K562 (cell line): ENCODE measurements around the gene NELL1. TPM values are rescaled to one million over a fixed set of nuclear protein-coding genes. Genes with fewer than 3 reads are reported as not detected.

Experiments
- ATAC-seq: fragments of 200-7000 bp; cut with Tn5 transposase; 3 replicates; pipeline ENCODE4 v1.9.1; 2020; ENCODE audit warnings: moderate library complexity
- BruUV-seq: library from RNA; stranded (reverse); fragments of 400-500 nt; replicated peaks from 2 replicates; lab custom pipeline; 2021; lab: Mats Ljungman, UMichigan
- CTCF ChIA-PET: fragments of 300-600 bp; formaldehyde crosslinking; extraction: SDS; loops from one replicate; lab custom pipeline; 2021; ENCODE audit warnings: low intra/inter-chr PET ratio; lab: Yijun Ruan, JAX
- POLR2A ChIA-PET: fragments of 300-600, 350-650 bp; sonication (Branson Sonifier 250); formaldehyde crosslinking; extraction: SDS; loops from one replicate; lab custom pipeline; 2021; ENCODE audit warnings: antibody characterized with exemption, inconsistent platforms; lab: Yijun Ruan, JAX
- DNase-seq, 4 experiments: peaks; one replicate each; pipeline versions ENCODE4 v3.0.0 to v3.0.0-alpha.2; 2011 to 2018; ENCODE audit warnings: low spot score in 3 of 4, mixed read lengths in 3 of 4; ENCODE audit errors: extremely low read depth in 1 of 4
- FAIRE-seq: peaks from 2 replicates; lab custom pipeline; 2011; peaks lifted over from hg19 to GRCh38; lab: Jason Lieb, UNC
- H2AFZ ChIP-seq: 2 replicates; pipeline ENCODE4 v1.6.0; 2011; ENCODE audit warnings: low read depth, low read length, control low read depth, inconsistent platforms
- H3K27ac ChIP-seq: fragments of 200-600 bp; 3 replicates; pipeline ENCODE4 v1.8.0; 2011; ENCODE audit warnings: low read depth, mild to moderate bottlenecking, control low read depth, inconsistent platforms, low read length, moderate library complexity, mixed read lengths; ENCODE audit errors: extremely low read depth
- H3K27me3 ChIP-seq, 2 experiments: fragments of 300-600 bp in 1 of 2; 2 replicates in 1 of 2; 3 replicates in 1 of 2; pipeline versions ENCODE4 v1.6.0 to v1.8.0; 2011; ENCODE audit warnings: inconsistent platforms in 2 of 2, low read length in 2 of 2, mild to moderate bottlenecking in 1 of 2, mixed read lengths in 1 of 2, moderate library complexity in 1 of 2; ENCODE audit not compliant: control insufficient read depth in 2 of 2, insufficient read depth in 2 of 2
- H3K36me3 ChIP-seq: fragments of 300-600 bp; 3 replicates; pipeline ENCODE4 v1.8.0; 2011; ENCODE audit warnings: mild to moderate bottlenecking, low read length, inconsistent platforms; ENCODE audit not compliant: control insufficient read depth, insufficient read depth
- H3K4me1 ChIP-seq, 2 experiments: fragments of 200-600 bp in 1 of 2; replicated peaks in 1 of 2; 2 replicates in 1 of 2; 3 replicates in 1 of 2; pipeline versions ENCODE4 v1.5.1 to v1.8.0; 2011; ENCODE audit warnings: inconsistent platforms in 2 of 2, low read length in 2 of 2, mild to moderate bottlenecking in 1 of 2, mixed read lengths in 1 of 2, moderate library complexity in 1 of 2; ENCODE audit not compliant: control insufficient read depth in 2 of 2, insufficient read depth in 2 of 2
- H3K4me2 ChIP-seq: 2 replicates; pipeline ENCODE4 v1.6.1; 2011; ENCODE audit warnings: low read length, control low read depth, inconsistent platforms, mixed read lengths; ENCODE audit not compliant: insufficient read depth
- H3K4me3 ChIP-seq: fragments of 200-600 bp; sonication (generic), shearing (Covaris generic); 2 replicates; pipeline ENCODE4 v1.5.1; 2016; ENCODE audit warnings: control low read depth, inconsistent platforms
- H3K79me2 ChIP-seq: fragments of 200-600 bp; 3 replicates; pipeline ENCODE4 v1.8.0; 2011; ENCODE audit warnings: low read length, inconsistent platforms; ENCODE audit not compliant: control insufficient read depth, insufficient read depth
- H3K9ac ChIP-seq, 2 experiments: 2 replicates each; pipeline versions ENCODE4 v1.6.0 to v1.6.1; 2011; ENCODE audit warnings: low read depth in 2 of 2, low read length in 2 of 2, control low read depth in 1 of 2, inconsistent platforms in 1 of 2, mild to moderate bottlenecking in 1 of 2, mixed read lengths in 1 of 2; ENCODE audit not compliant: insufficient read depth in 1 of 2
- H3K9me1 ChIP-seq: one replicate; pipeline ENCODE4 v1.6.0; 2011; ENCODE audit warnings: inconsistent platforms, mild to moderate bottlenecking, low read length, moderate library complexity; ENCODE audit not compliant: control insufficient read depth, insufficient read depth
- H3K9me3 ChIP-seq: replicated peaks from 2 replicates; pipeline ENCODE4 v1.5.1; 2011; ENCODE audit warnings: low read depth, low read length, inconsistent platforms; ENCODE audit not compliant: control insufficient read depth, insufficient read depth
- H4K20me1 ChIP-seq: replicated peaks from 2 replicates; pipeline ENCODE4 v1.6.1; 2011; ENCODE audit warnings: low read length, inconsistent platforms, mixed read lengths; ENCODE audit not compliant: control insufficient read depth, insufficient read depth
- ARHGAP35 ChIP-seq: fragments of 450-650 bp; IDR thresholded peaks from 2 replicates; pipeline ENCODE4 v1.6.1; 2018; ENCODE audit not compliant: partially characterized antibody
- BRF1 ChIP-seq: IDR thresholded peaks from 3 replicates; pipeline ENCODE4 v1.6.1; 2011; ENCODE audit warnings: borderline replicate concordance, mild to moderate bottlenecking; ENCODE audit not compliant: insufficient read length; ENCODE audit errors: extremely low read depth
- CHD2 ChIP-seq: IDR thresholded peaks from 2 replicates; pipeline ENCODE4 v1.6.1; 2011; ENCODE audit warnings: low read depth, low read length
- HDGF ChIP-seq: fragments of 450-650 bp; IDR thresholded peaks from 2 replicates; pipeline ENCODE4 v1.6.1; 2016
- ILF3 ChIP-seq: fragments of 450-650 bp; IDR thresholded peaks from 2 replicates; pipeline ENCODE4 v1.6.1; 2018; ENCODE audit warnings: antibody characterized with exemption, mild to moderate bottlenecking, moderate library complexity, borderline replicate concordance
- POLR2AphosphoS2 ChIP-seq: IDR thresholded peaks from 2 replicates; pipeline ENCODE4 v1.6.1; 2012; ENCODE audit warnings: low read length, improper control_type of control experiment
- PTBP1 ChIP-seq: fragments of 200-400 bp; formaldehyde crosslinking; IDR thresholded peaks from 2 replicates; pipeline ENCODE4 v1.6.1; 2017; ENCODE audit warnings: low read depth, low read length
- ZNF12 ChIP-seq: sonication (generic); formaldehyde crosslinking; IDR thresholded peaks from 2 replicates; pipeline ENCODE4 v1.4.0; 2020; ENCODE audit warnings: mild to moderate bottlenecking, missing genetic modification reagents
- ZNF586 ChIP-seq: fragments of 450-650 bp; formaldehyde crosslinking; conservative IDR thresholded peaks from 2 replicates; pipeline ENCODE4 v1.4.0; 2020; ENCODE audit warnings: mild to moderate bottlenecking, moderate library complexity
- ZNF75A ChIP-seq: fragments of 450-650 bp; formaldehyde crosslinking; IDR thresholded peaks from 2 replicates; pipeline ENCODE4 v1.4.0; 2020; ENCODE audit warnings: mild to moderate bottlenecking
- in situ Hi-C: fragments of 300-500 bp; cut with MboI; formaldehyde crosslinking; loops from 4 replicates; pipeline ENCODE4 v1.15.0; 2018; ENCODE audit warnings: inconsistent platforms, mixed read lengths
- intact Hi-C: fragments of 100-400 bp; cut with micrococcal nuclease; formaldehyde crosslinking; loops from 2 replicates; pipeline ENCODE4 v1.14.2; 2022
- polyA plus RNA-seq, 8 experiments: library from polyadenylated mRNA; depleted of rRNA in 4 of 8; stranded (reverse) in 5 of 8; unstranded in 3 of 8; fragments of >200 nt; fragmentation: Nextera tagmentation in 2 of 8; fragmentation: Illumina TruSeq in 1 of 8; extraction: Ambion mirVana in 2 of 8; extraction: Trizol in 1 of 8; gene quantifications; 2 replicates each; pipeline versions ENCODE4 v1.2.1 to v1.2.3, GENCODE V29; 2011 to 2014; ENCODE audit warnings: inconsistent platforms in 1 of 8, missing spikeins in 1 of 8
- total RNA-seq, 7 experiments: library from RNA; depleted of rRNA in 6 of 7; stranded (reverse); fragments of >200 nt in 6 of 7; fragmentation: Illumina TruSeq in 2 of 7; extraction: Trizol in 2 of 7; gene quantifications; 2 replicates each; pipeline versions ENCODE4 v1.2.1 to v1.2.3, GENCODE V29; 2011 to 2021; ENCODE audit warnings: low replicate concordance in 1 of 7
- TF ChIP-seq, protein P1 (sequence below): fragments of 450-650 bp; IDR thresholded peaks from 2 replicates; pipeline ENCODE4 v1.6.1; 2018; ENCODE audit not compliant: partially characterized antibody

NELL1 gene
- total and polyA plus RNA-seq, 9 of the 15 experiments (the other 6 are each of a cell fraction or from before 2014, with no cell fraction given): not detected

DNA sequence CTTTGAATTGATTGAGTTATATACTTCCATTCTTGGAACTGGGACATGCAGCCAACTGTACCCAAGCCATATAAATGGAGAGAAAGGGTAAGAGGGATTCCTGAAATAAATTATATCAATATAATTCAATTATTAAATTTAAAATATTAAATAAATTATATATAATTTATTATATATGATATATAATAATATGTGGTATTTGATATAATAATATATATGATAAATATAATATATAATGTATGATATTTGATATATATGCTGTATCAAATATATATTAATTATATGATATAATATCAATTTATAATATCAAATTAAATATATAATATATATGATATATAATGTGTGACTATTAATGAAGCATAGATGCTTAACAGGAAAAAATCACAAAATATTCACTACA, 677.0 kb downstream of the NELL1 start:
- in situ Hi-C loops: no loop called here
- DNase-seq (no peak), FAIRE-seq (no peak), ATAC-seq (no peak)
- H3K27me3 ChIP-seq: no peaks in the 10 kb centered on the region
- no peaks in the 10 kb centered on the region for H3K36me3 ChIP-seq
- H3K9ac ChIP-seq: no peak overlapping the region
- CTCF ChIA-PET: interaction anchor here (0.5 kb wide), 1 partner anchor 54 kb away, joined by 3 read pairs; no protein-coding TSS in a partner anchor
- no peaks in the 10 kb centered on the region for H3K79me2 ChIP-seq
- TF ChIP-seq PTBP1: no peak
- no peak for TF ChIP-seq BRF1
- TF ChIP-seq ARHGAP35: no peak
- TF ChIP-seq POLR2AphosphoS2: no peak
- TF ChIP-seq ZNF586: no peak
- TF ChIP-seq, protein P1, sequence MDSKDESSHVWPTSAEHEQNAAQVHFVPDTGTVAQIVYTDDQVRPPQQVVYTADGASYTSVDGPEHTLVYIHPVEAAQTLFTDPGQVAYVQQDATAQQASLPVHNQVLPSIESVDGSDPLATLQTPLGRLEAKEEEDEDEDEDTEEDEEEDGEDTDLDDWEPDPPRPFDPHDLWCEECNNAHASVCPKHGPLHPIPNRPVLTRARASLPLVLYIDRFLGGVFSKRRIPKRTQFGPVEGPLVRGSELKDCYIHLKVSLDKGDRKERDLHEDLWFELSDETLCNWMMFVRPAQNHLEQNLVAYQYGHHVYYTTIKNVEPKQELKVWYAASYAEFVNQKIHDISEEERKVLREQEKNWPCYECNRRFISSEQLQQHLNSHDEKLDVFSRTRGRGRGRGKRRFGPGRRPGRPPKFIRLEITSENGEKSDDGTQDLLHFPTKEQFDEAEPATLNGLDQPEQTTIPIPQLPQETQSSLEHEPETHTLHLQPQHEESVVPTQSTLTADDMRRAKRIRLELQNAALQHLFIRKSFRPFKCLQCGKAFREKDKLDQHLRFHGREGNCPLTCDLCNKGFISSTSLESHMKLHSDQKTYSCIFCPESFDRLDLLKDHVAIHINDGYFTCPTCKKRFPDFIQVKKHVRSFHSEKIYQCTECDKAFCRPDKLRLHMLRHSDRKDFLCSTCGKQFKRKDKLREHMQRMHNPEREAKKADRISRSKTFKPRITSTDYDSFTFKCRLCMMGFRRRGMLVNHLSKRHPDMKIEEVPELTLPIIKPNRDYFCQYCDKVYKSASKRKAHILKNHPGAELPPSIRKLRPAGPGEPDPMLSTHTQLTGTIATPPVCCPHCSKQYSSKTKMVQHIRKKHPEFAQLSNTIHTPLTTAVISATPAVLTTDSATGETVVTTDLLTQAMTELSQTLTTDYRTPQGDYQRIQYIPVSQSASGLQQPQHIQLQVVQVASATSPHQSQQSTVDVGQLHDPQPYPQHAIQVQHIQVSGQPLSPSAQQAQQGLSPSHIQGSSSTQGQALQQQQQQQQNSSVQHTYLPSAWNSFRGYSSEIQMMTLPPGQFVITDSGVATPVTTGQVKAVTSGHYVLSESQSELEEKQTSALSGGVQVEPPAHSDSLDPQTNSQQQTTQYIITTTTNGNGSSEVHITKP: no peak
- TF ChIP-seq CHD2: no peak
- no peak for TF ChIP-seq ILF3
- no peak for TF ChIP-seq ZNF12 (CRISPR knock-in tag)
- no peak for TF ChIP-seq ZNF75A
- no peak for TF ChIP-seq HDGF
- no peak overlapping the region for H3K27ac ChIP-seq
- H2AFZ ChIP-seq: no peak overlapping the region
- no peaks in the 10 kb centered on the region for H4K20me1 ChIP-seq
- no TSS peak for BruUV-seq
- no peaks in the 10 kb centered on the region for H3K9me3 ChIP-seq
- intact Hi-C loops: no loop called here
- no peak overlapping the region for H3K4me2 ChIP-seq
- H3K9me1 ChIP-seq: no peaks in the 10 kb centered on the region
- H3K4me3 ChIP-seq: no peak overlapping the region
- no peaks in the 10 kb centered on the region for H3K4me1 ChIP-seq
- POLR2A ChIA-PET: no interaction called here
